HEK293 (cell line): Measurements from ENCODE around the gene OR2T8.

ENCODE experiments used
- CTCF ChIA-PET: fragments of 350-600 bp; formaldehyde crosslinking; extraction: SDS; loops from one replicate; lab custom pipeline; 2021; ENCODE audit warnings: antibody characterized with exemption; lab: Yijun Ruan, JAX
- POLR2A ChIA-PET: fragments of 300-600 bp; formaldehyde crosslinking; extraction: SDS; loops from one replicate; lab custom pipeline; 2020; ENCODE audit warnings: antibody characterized with exemption, inconsistent platforms; lab: Yijun Ruan, JAX
- H3K27ac ChIP-seq: fragments of 200-500 bp; sonication (Bioruptor generic); 2 replicates; pipeline ENCODE4 v1.5.1; 2014; ENCODE audit warnings: low read depth, low read length, control low read depth, inconsistent platforms; ENCODE audit errors: extremely low read depth
- H3K36me3 ChIP-seq, 2 experiments: fragments of 200-500 bp in 1 of 2; sonication (Bioruptor generic) in 1 of 2; 1 replicate in 1 of 2; 2 replicates in 1 of 2; pipeline ENCODE4 v1.5.1; 2014 to 2017; ENCODE audit warnings: inconsistent platforms in 2 of 2, low read length in 2 of 2; ENCODE audit not compliant: control insufficient read depth in 2 of 2, insufficient read depth in 1 of 2
- H3K4me1 ChIP-seq: fragments of 200-500 bp; sonication (Bioruptor generic); 2 replicates; pipeline ENCODE4 v1.5.1; 2014; ENCODE audit warnings: mild to moderate bottlenecking, low read length, inconsistent platforms; ENCODE audit not compliant: control insufficient read depth, insufficient read depth
- H3K4me3 ChIP-seq: 2 replicates; pipeline ENCODE4 v1.5.1; 2011; ENCODE audit warnings: low read depth, mild to moderate bottlenecking, control low read depth, low read length, moderate library complexity
- H3K9me3 ChIP-seq: fragments of 200-500 bp; sonication (Bioruptor generic); 2 replicates; pipeline ENCODE4 v1.5.1; 2014; ENCODE audit warnings: low read depth, low read length, inconsistent platforms; ENCODE audit not compliant: control insufficient read depth, insufficient read depth
- GFI1B ChIP-seq: fragments of 450-650 bp; formaldehyde crosslinking; IDR thresholded peaks from 2 replicates; pipeline ENCODE4 v1.5.1; 2016; ENCODE audit warnings: missing biosample characterization, missing genetic modification characterization
- GLI4 ChIP-seq: fragments of 450-650 bp; formaldehyde crosslinking; IDR thresholded peaks from 2 replicates; pipeline ENCODE4 v1.5.1; 2016; ENCODE audit warnings: missing biosample characterization, missing genetic modification characterization
- IKZF3 ChIP-seq: fragments of 450-650 bp; IDR thresholded peaks from 2 replicates; pipeline ENCODE4 v1.5.0; 2018; ENCODE audit warnings: missing biosample characterization, mild to moderate bottlenecking, missing genetic modification characterization, moderate library complexity
- MEIS1 ChIP-seq: sonication (generic); formaldehyde crosslinking; IDR thresholded peaks from 2 replicates; pipeline ENCODE4 v1.8.1; 2022; ENCODE audit warnings: missing genetic modification reagents, mild to moderate bottlenecking, borderline replicate concordance
- SCRT2 ChIP-seq: fragments of 450-650 bp; formaldehyde crosslinking; IDR thresholded peaks from 2 replicates; pipeline ENCODE4 v1.5.1; 2016; ENCODE audit warnings: missing biosample characterization, missing genetic modification characterization
- ZBTB20 ChIP-seq: fragments of 450-650 bp; formaldehyde crosslinking; IDR thresholded peaks from 2 replicates; pipeline ENCODE4 v1.5.1; 2016; ENCODE audit warnings: missing biosample characterization, missing genetic modification characterization
- ZBTB21 ChIP-seq: fragments of 450-650 bp; formaldehyde crosslinking; IDR thresholded peaks from 2 replicates; pipeline ENCODE4 v1.5.1; 2017; ENCODE audit warnings: missing biosample characterization, missing genetic modification characterization
- ZNF148 ChIP-seq: fragments of 450-650 bp; formaldehyde crosslinking; IDR thresholded peaks from 2 replicates; pipeline ENCODE4 v1.5.0; 2017; ENCODE audit warnings: missing biosample characterization, missing genetic modification characterization, borderline replicate concordance
- ZNF169 ChIP-seq: fragments of 450-650 bp; formaldehyde crosslinking; IDR thresholded peaks from 2 replicates; pipeline ENCODE4 v1.5.1; 2016; ENCODE audit warnings: missing biosample characterization, missing genetic modification characterization
- ZNF19 ChIP-seq: fragments of 450-650 bp; formaldehyde crosslinking; IDR thresholded peaks from 2 replicates; pipeline ENCODE4; 2016; ENCODE audit warnings: missing biosample characterization, missing genetic modification characterization, low read depth
- ZNF214 ChIP-seq: fragments of 450-650 bp; formaldehyde crosslinking; IDR thresholded peaks from 2 replicates; pipeline ENCODE4 v1.5.1; 2017; ENCODE audit warnings: missing biosample characterization, mild to moderate bottlenecking, missing genetic modification characterization, borderline replicate concordance
- ZNF221 ChIP-seq: fragments of 450-650 bp; formaldehyde crosslinking; IDR thresholded peaks from 2 replicates; pipeline ENCODE4 v1.5.1; 2017; ENCODE audit warnings: missing biosample characterization, missing genetic modification characterization, borderline replicate concordance
- ZNF280C ChIP-seq: fragments of 450-650 bp; formaldehyde crosslinking; IDR thresholded peaks from 2 replicates; pipeline ENCODE4 v1.5.1; 2016; ENCODE audit warnings: missing biosample characterization, missing genetic modification characterization
- ZNF302 ChIP-seq: fragments of 450-650 bp; formaldehyde crosslinking; IDR thresholded peaks from 2 replicates; pipeline ENCODE4 v1.5.1; 2016; ENCODE audit warnings: missing biosample characterization, missing genetic modification characterization, low read depth
- ZNF335 ChIP-seq: fragments of 450-650 bp; formaldehyde crosslinking; conservative IDR thresholded peaks from 2 replicates; pipeline ENCODE4 v1.5.1; 2016; ENCODE audit warnings: missing biosample characterization, missing genetic modification characterization
- ZNF394 ChIP-seq: fragments of 450-650 bp; formaldehyde crosslinking; IDR thresholded peaks from 2 replicates; pipeline ENCODE4 v1.5.1; 2016; ENCODE audit warnings: missing biosample characterization, missing genetic modification characterization, mild to moderate bottlenecking, moderate library complexity, borderline replicate concordance
- ZNF423 ChIP-seq: fragments of 450-650 bp; formaldehyde crosslinking; IDR thresholded peaks from 2 replicates; pipeline ENCODE4 v1.5.1; 2016; ENCODE audit warnings: missing biosample characterization, missing genetic modification characterization
- ZNF513 ChIP-seq: fragments of 450-650 bp; IDR thresholded peaks from 2 replicates; pipeline ENCODE4 v1.5.1; 2018; ENCODE audit warnings: missing biosample characterization, missing genetic modification characterization
- ZNF544 ChIP-seq: fragments of 450-650 bp; formaldehyde crosslinking; IDR thresholded peaks from 2 replicates; pipeline ENCODE4 v1.5.0; 2017; ENCODE audit warnings: missing biosample characterization, missing genetic modification characterization
- ZNF548 ChIP-seq: fragments of 450-650 bp; formaldehyde crosslinking; IDR thresholded peaks from 2 replicates; pipeline ENCODE4 v1.5.1; 2016; ENCODE audit warnings: missing biosample characterization, missing genetic modification characterization
- ZNF626 ChIP-seq: fragments of 450-650 bp; sonication (Bioruptor Pico); formaldehyde crosslinking; IDR thresholded peaks from 2 replicates; pipeline ENCODE4 v1.5.1; 2018; ENCODE audit warnings: missing biosample characterization, missing genetic modification characterization, inconsistent platforms
- ZNF658 ChIP-seq: fragments of 450-650 bp; formaldehyde crosslinking; IDR thresholded peaks from 2 replicates; pipeline ENCODE4; 2016; ENCODE audit warnings: missing biosample characterization, missing genetic modification characterization
- ZNF660 ChIP-seq: fragments of 450-650 bp; IDR thresholded peaks from 2 replicates; pipeline ENCODE4 v1.5.1; 2018; ENCODE audit warnings: missing biosample characterization, mild to moderate bottlenecking, missing genetic modification characterization
- TF ChIP-seq, protein P1 (sequence below): fragments of 450-650 bp; formaldehyde crosslinking; IDR thresholded peaks from 2 replicates; pipeline ENCODE4 v1.5.1; 2017; ENCODE audit warnings: missing biosample characterization, missing genetic modification characterization
- TF ChIP-seq, protein P2 (sequence below): fragments of 450-650 bp; formaldehyde crosslinking; IDR thresholded peaks from 2 replicates; pipeline ENCODE4 v1.5.1; 2016; ENCODE audit warnings: missing biosample characterization, missing genetic modification characterization
- TF ChIP-seq, protein P3 (sequence below): fragments of 450-650 bp; formaldehyde crosslinking; IDR thresholded peaks from 2 replicates; pipeline ENCODE4 v1.5.1; 2017; ENCODE audit warnings: missing biosample characterization, mild to moderate bottlenecking, missing genetic modification characterization, moderate library complexity

OR2T8 gene

GRCh38 chr1:247942624-247943023, 22.6 kb downstream of the OR2T8 start:
- POLR2A ChIA-PET, result no interaction called here
- Histone ChIP-seq H3K27ac (no peak overlapping the region), H3K4me3 (no peak overlapping the region), H3K9me3 (no peaks in the 10 kb centered on the region), H3K4me1 (no peaks in the 10 kb centered on the region), H3K36me3 (no peaks in the 10 kb centered on the region)
- no peak for TF ChIP-seq ZNF335
- no peak for TF ChIP-seq ZNF423
- no peak for TF ChIP-seq ZNF214 (tag by site-specific recombination)
- TF ChIP-seq ZNF660 (tag by site-specific recombination), result no peak
- TF ChIP-seq ZNF513 (tag by site-specific recombination), result no peak
- TF ChIP-seq ZNF169 (tag by site-specific recombination), result no peak
- TF ChIP-seq ZNF544 (tag by site-specific recombination), result no peak
- no peak for TF ChIP-seq ZNF280C (tag by site-specific recombination)
- TF ChIP-seq ZNF626, result no peak
- no peak for TF ChIP-seq MEIS1 (CRISPR knock-in tag)
- TF ChIP-seq ZNF658, result no peak
- TF ChIP-seq GFI1B (tag by site-specific recombination), result no peak
- TF ChIP-seq ZNF19 (tag by site-specific recombination), result no peak
- no peak for TF ChIP-seq ZNF548 (tag by site-specific recombination)
- TF ChIP-seq ZBTB20 (tag by site-specific recombination), result no peak
- TF ChIP-seq ZNF394, result no peak
- CTCF ChIA-PET, result no interaction called here

DNA sequence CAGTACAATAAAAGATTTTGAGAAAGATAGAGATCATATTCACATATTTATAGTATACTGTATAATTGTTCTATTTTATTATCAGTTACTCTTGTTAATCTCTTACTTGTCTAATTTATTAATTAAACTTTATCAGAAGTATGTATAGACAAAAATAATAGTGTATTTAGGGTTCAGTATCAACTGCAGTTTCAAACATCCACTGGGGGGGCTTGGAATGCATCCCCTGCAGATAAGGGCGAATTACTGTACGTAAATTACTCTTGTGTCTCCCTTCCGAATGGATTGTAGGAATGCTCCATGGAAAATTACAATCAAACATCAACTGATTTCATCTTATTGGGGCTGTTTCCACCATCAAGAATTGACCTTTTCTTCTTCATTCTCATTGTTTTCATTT, 28.5 kb downstream of the OR2T8 start, which contains the start of gene OR2L8:
OR2L8 (plus strand) TSS at position 301 of the 400 bp plus-strand sequence; CDS start at position 301, 0 bp downstream.
- H3K36me3 ChIP-seq, result no peaks in the 10 kb centered on the region
- no peak within 1 kb of the TSS for H3K4me3 ChIP-seq
- POLR2A ChIA-PET, result no interaction called here
- H3K4me1 ChIP-seq, result no peaks in the 10 kb centered on the region
- no peaks in the 10 kb centered on the region for H3K9me3 ChIP-seq
- CTCF ChIA-PET, result no interaction called here
- no peak within 1 kb of the TSS for H3K27ac ChIP-seq
- TF ChIP-seq, protein P1, sequence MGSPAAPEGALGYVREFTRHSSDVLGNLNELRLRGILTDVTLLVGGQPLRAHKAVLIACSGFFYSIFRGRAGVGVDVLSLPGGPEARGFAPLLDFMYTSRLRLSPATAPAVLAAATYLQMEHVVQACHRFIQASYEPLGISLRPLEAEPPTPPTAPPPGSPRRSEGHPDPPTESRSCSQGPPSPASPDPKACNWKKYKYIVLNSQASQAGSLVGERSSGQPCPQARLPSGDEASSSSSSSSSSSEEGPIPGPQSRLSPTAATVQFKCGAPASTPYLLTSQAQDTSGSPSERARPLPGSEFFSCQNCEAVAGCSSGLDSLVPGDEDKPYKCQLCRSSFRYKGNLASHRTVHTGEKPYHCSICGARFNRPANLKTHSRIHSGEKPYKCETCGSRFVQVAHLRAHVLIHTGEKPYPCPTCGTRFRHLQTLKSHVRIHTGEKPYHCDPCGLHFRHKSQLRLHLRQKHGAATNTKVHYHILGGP, result no peak
- no peak for TF ChIP-seq IKZF3
- TF ChIP-seq, protein P2, sequence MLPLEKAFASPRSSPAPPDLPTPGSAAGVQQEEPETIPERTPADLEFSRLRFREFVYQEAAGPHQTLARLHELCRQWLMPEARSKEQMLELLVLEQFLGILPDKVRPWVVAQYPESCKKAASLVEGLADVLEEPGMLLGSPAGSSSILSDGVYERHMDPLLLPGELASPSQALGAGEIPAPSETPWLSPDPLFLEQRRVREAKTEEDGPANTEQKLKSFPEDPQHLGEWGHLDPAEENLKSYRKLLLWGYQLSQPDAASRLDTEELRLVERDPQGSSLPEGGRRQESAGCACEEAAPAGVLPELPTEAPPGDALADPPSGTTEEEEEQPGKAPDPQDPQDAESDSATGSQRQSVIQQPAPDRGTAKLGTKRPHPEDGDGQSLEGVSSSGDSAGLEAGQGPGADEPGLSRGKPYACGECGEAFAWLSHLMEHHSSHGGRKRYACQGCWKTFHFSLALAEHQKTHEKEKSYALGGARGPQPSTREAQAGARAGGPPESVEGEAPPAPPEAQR (tag by site-specific recombination), result no peak
- no peak for TF ChIP-seq SCRT2 (tag by site-specific recombination)
- no peak for TF ChIP-seq ZNF148 (tag by site-specific recombination)
- TF ChIP-seq ZNF221 (tag by site-specific recombination), result no peak
- TF ChIP-seq, protein P3, sequence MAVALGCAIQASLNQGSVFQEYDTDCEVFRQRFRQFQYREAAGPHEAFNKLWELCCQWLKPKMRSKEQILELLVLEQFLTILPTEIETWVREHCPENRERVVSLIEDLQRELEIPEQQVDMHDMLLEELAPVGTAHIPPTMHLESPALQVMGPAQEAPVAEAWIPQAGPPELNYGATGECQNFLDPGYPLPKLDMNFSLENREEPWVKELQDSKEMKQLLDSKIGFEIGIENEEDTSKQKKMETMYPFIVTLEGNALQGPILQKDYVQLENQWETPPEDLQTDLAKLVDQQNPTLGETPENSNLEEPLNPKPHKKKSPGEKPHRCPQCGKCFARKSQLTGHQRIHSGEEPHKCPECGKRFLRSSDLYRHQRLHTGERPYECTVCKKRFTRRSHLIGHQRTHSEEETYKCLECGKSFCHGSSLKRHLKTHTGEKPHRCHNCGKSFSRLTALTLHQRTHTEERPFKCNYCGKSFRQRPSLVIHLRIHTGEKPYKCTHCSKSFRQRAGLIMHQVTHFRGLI (tag by site-specific recombination), result no peak
- TF ChIP-seq GLI4, result no peak
- no peak for TF ChIP-seq ZBTB21 (tag by site-specific recombination)
- TF ChIP-seq ZNF302 (tag by site-specific recombination), result no peak
